ENCODE data around the gene ARHGAP44. TPM values are rescaled to one million over a fixed set of nuclear protein-coding genes. Genes with fewer than 3 reads are reported as not detected.

Gene ARHGAP44
- total and polyA plus RNA-seq, 2 donors (not counting 3 experiments of a cell fraction or from before 2014, with no cell fraction given) = 0.11 to 0.42 TPM

GRCh38 chr17:12990926-12991325, 201.6 kb downstream of the ARHGAP44 start:
- no peaks in the 10 kb centered on the region for H3K27me3 ChIP-seq (ENCODE audit: control insufficient read depth in 2 of 2, insufficient read depth in 2 of 2, low read length in 2 of 2)
- POLR2A ChIA-PET = no interaction called here
- no peak overlapping the region for H3K9ac ChIP-seq (replicated peaks; ENCODE audit: extremely low read depth, insufficient read depth, low read length)
- H3K4me1 ChIP-seq (ENCODE audit: control insufficient read depth, extremely low read depth, insufficient read depth, low read length) = no peaks in the 10 kb centered on the region
- no peak for FAIRE-seq
- H3K4me3 ChIP-seq (replicated peaks in 1 of 3; ENCODE audit: insufficient read depth in 1 of 3, low read depth in 1 of 3, low read length in 3 of 3) = no peak overlapping the region
- no peak overlapping the region for H2AFZ ChIP-seq (ENCODE audit: low read depth, low read length)
- BruUV-seq (replicated peaks) = no TSS peak
- no peak for DNase-seq (ENCODE audit: low read depth, low spot score)
- no peaks in the 10 kb centered on the region for H3K9me3 ChIP-seq (replicated peaks; ENCODE audit: control insufficient read depth, insufficient read depth, low read length)
- no peaks in the 10 kb centered on the region for H4K20me1 ChIP-seq (replicated peaks; ENCODE audit: control insufficient read depth, extremely low read depth, insufficient read depth, low read length)
- TF ChIP-seq FOS (IDR thresholded peaks at IDR 0.05; ENCODE audit: borderline replicate concordance, insufficient read depth, low read length) (no peak), MAX (IDR thresholded peaks at IDR 0.05; ENCODE audit: insufficient read depth, insufficient read length) (no peak), CTCF (IDR thresholded peaks at IDR 0.05; ENCODE audit: extremely low read depth in 1 of 2, insufficient read depth in 1 of 2, low read depth in 1 of 2, low read length in 2 of 2) (no peak), MYC (IDR thresholded peaks at IDR 0.05; ENCODE audit: low read depth, low read length) (no peak), EZH2 (IDR thresholded peaks at IDR 0.05; ENCODE audit: borderline replicate concordance, low read depth, low read length, severe bottlenecking) (no peak), JUN (IDR thresholded peaks at IDR 0.05; ENCODE audit: borderline replicate concordance, insufficient read depth, insufficient read length, low read depth) (no peak), POLR2A (IDR thresholded peaks at IDR 0.05; ENCODE audit: low read depth, low read length) (no peak), POLR2AphosphoS5 (IDR thresholded peaks at IDR 0.05; ENCODE audit: insufficient read depth, low read depth, low read length) (no peak), GATA2 (IDR thresholded peaks at IDR 0.05; ENCODE audit: insufficient read depth, insufficient read length, low read depth, low read length) (no peak)
- intact Hi-C loops (cut with micrococcal nuclease) = no loop called here
- CTCF ChIA-PET = no interaction called here
- dilution Hi-C loops (cut with MboI; ENCODE audit: extremely low pct_ligation_motif_present, low sequenced_read_pairs) = no loop called here
- no peak overlapping the region for H3K4me2 ChIP-seq (ENCODE audit: insufficient read depth, low read length)
- no peaks in the 10 kb centered on the region for H3K9me1 ChIP-seq (replicated peaks; ENCODE audit: control insufficient read depth, extremely low read depth, insufficient read depth, low read length)
- no peaks in the 10 kb centered on the region for H3K79me2 ChIP-seq (ENCODE audit: control insufficient read depth, insufficient read depth, low read length)
- H3K36me3 ChIP-seq (ENCODE audit: control insufficient read depth in 2 of 2, extremely low read depth in 1 of 2, insufficient read depth in 2 of 2, low read length in 2 of 2) = peaks cover 20 to 39% of the 10 kb centered on the region in 2 experiments
- H3K27ac ChIP-seq (ENCODE audit: insufficient read depth, low read depth, low read length) = no peak overlapping the region

All from endothelial cell of umbilical vein (primary cell).